SK-N-SH (cell line): Measurements from ENCODE around the gene CNTNAP1. TPM values are rescaled to one million over a fixed set of nuclear protein-coding genes. Genes with fewer than 3 reads are reported as not detected.

Experiments used
- CTCF ChIA-PET: fragments of 300-600, 350-600 bp; formaldehyde crosslinking; extraction: SDS; loops from one replicate; lab custom pipeline; 2021; lab: Yijun Ruan, JAX
- POLR2A ChIA-PET: fragments of 350-600 bp; sonication (Branson Sonifier 250); formaldehyde crosslinking; extraction: SDS; loops from one replicate; lab custom pipeline; 2020; ENCODE audit warnings: antibody characterized with exemption, inconsistent platforms; lab: Yijun Ruan, JAX
- DNase-seq: peaks from one replicate; pipeline ENCODE4 v3.0.0; 2012
- H2AFZ ChIP-seq: fragments of 200-600 bp; sonication (generic); 2 replicates; pipeline ENCODE4 v1.8.1; 2016; ENCODE audit warnings: antibody characterized with exemption, mild to moderate bottlenecking, low read depth
- H3F3A ChIP-seq: fragments of 200-600 bp; sonication (generic); replicated peaks from 2 replicates; pipeline ENCODE3; 2016; ENCODE audit warnings: antibody characterized with exemption, mild to moderate bottlenecking; ENCODE audit not compliant: insufficient read depth
- H3K27ac ChIP-seq, 2 experiments: fragments of 200-500 bp in 1 of 2; fragments of 200-600 bp in 1 of 2; sonication (Bioruptor generic) in 1 of 2; sonication (generic), shearing (Covaris generic) in 1 of 2; 2 replicates each; pipeline versions ENCODE4 v1.5.1 to v1.6.1; 2014 to 2016; ENCODE audit warnings: low read depth in 2 of 2, inconsistent platforms in 1 of 2, low read length in 1 of 2, mild to moderate bottlenecking in 1 of 2, mixed read lengths in 1 of 2
- H3K27me3 ChIP-seq: fragments of 200-600 bp; sonication (generic), shearing (Covaris generic); 2 replicates; pipeline ENCODE4 v1.6.1; 2016; ENCODE audit warnings: mixed run types; ENCODE audit not compliant: insufficient read depth
- H3K36me3 ChIP-seq, 2 experiments: fragments of 200-500 bp in 1 of 2; fragments of 200-600 bp in 1 of 2; sonication (Bioruptor generic) in 1 of 2; sonication (generic) in 1 of 2; replicated peaks in 1 of 2; 2 replicates each; pipeline versions ENCODE3 to v1.5.1; 2014 to 2016; ENCODE audit warnings: low read length in 1 of 2, mild to moderate bottlenecking in 1 of 2; ENCODE audit not compliant: insufficient read depth in 2 of 2, control insufficient read depth in 1 of 2
- H3K4me1 ChIP-seq, 2 experiments: fragments of 200-500 bp in 1 of 2; fragments of 200-600 bp in 1 of 2; sonication (Bioruptor generic) in 1 of 2; sonication (generic), shearing (Covaris generic) in 1 of 2; 2 replicates each; pipeline versions ENCODE4 v1.5.1 to v1.6.1; 2014 to 2016; ENCODE audit warnings: low read depth in 1 of 2, low read length in 1 of 2, mixed run types in 1 of 2; ENCODE audit not compliant: insufficient read depth in 2 of 2, control insufficient read depth in 1 of 2
- H3K4me2 ChIP-seq: fragments of 200-600 bp; sonication (generic), shearing (Covaris generic); 2 replicates; pipeline ENCODE4 v1.6.1; 2017; ENCODE audit warnings: mixed run types
- H3K4me3 ChIP-seq, 2 experiments: fragments of 200-500 bp in 1 of 2; fragments of 200-600 bp in 1 of 2; sonication (Bioruptor generic) in 1 of 2; sonication (generic), shearing (Covaris generic) in 1 of 2; 2 replicates each; pipeline versions ENCODE4 v1.5.1 to v1.8.1; 2014 to 2016; ENCODE audit warnings: low read depth in 2 of 2, inconsistent platforms in 1 of 2, low read length in 1 of 2, mild to moderate bottlenecking in 1 of 2, mixed read lengths in 1 of 2, moderate library complexity in 1 of 2
- H3K79me2 ChIP-seq: fragments of 200-600 bp; sonication (generic); 2 replicates; pipeline ENCODE4 v1.8.1; 2017; ENCODE audit warnings: mild to moderate bottlenecking; ENCODE audit not compliant: insufficient read depth
- H3K9ac ChIP-seq: fragments of 200-600 bp; sonication (generic); 2 replicates; pipeline ENCODE4 v1.6.1; 2017; ENCODE audit warnings: mixed run types
- H3K9me2 ChIP-seq: fragments of 200-600 bp; sonication (generic); 2 replicates; pipeline ENCODE4 v1.6.1; 2017; ENCODE audit warnings: mixed run types
- H3K9me3 ChIP-seq: fragments of 200-600 bp; sonication (generic); 2 replicates; pipeline ENCODE4 v1.6.1; 2017; ENCODE audit warnings: mixed run types, mild to moderate bottlenecking, moderate library complexity
- H4K20me1 ChIP-seq: fragments of 200-600 bp; sonication (generic); 2 replicates; pipeline ENCODE4 v1.6.1; 2017; ENCODE audit warnings: mild to moderate bottlenecking, mixed run types; ENCODE audit not compliant: insufficient read depth
- CTCF ChIP-seq: fragments of 200-600 bp; sonication (generic); IDR thresholded peaks from 2 replicates; pipeline ENCODE4 v1.6.1; 2017; ENCODE audit warnings: antibody characterized with exemption, mild to moderate bottlenecking, moderate library complexity
- EZH2phosphoT487 ChIP-seq: fragments of 200-600 bp; sonication (generic); IDR thresholded peaks from 2 replicates; pipeline ENCODE4 v1.6.1; 2017; ENCODE audit warnings: low read depth, mixed run types, mild to moderate bottlenecking, antibody characterized with exemption, moderate library complexity, borderline replicate concordance
- FOXJ3 ChIP-seq: sonication (generic); formaldehyde crosslinking; IDR thresholded peaks from 2 replicates; pipeline ENCODE4 v1.5.1; 2020; ENCODE audit warnings: mild to moderate bottlenecking, missing genetic modification reagents
- IRF3 ChIP-seq: fragments of 150-350 bp; IDR thresholded peaks from 2 replicates; pipeline ENCODE4 v1.6.1; 2016; ENCODE audit warnings: mild to moderate bottlenecking, low read depth, low read length
- JUND ChIP-seq: IDR thresholded peaks from 2 replicates; pipeline ENCODE4 v1.4.0; 2012
- MAX ChIP-seq: IDR thresholded peaks from 2 replicates; pipeline ENCODE4 v1.4.0; 2012; ENCODE audit warnings: low read depth
- MEF2A ChIP-seq: IDR thresholded peaks from 2 replicates; pipeline ENCODE4 v1.4.0; 2012; ENCODE audit warnings: low read depth, borderline replicate concordance
- MXI1 ChIP-seq: IDR thresholded peaks from 2 replicates; pipeline ENCODE4 v1.6.1; 2012; ENCODE audit warnings: mild to moderate bottlenecking, low read depth, low read length, improper control_type of control experiment
- NFIC ChIP-seq: IDR thresholded peaks from 2 replicates; pipeline ENCODE4 v1.4.0; 2012; ENCODE audit warnings: borderline replicate concordance
- POLR2AphosphoS5 ChIP-seq: IDR thresholded peaks from 2 replicates; pipeline ENCODE4 v1.6.1; 2012; ENCODE audit warnings: low read depth, low read length
- RCOR1 ChIP-seq: fragments of 150-350 bp; IDR thresholded peaks from 2 replicates; pipeline ENCODE4 v1.6.1; 2017; ENCODE audit warnings: antibody characterized with exemption, low read length
- REST ChIP-seq: IDR thresholded peaks from 2 replicates; pipeline ENCODE4 v1.6.1; 2012; ENCODE audit warnings: mild to moderate bottlenecking, low read depth, low read length, moderate library complexity
- RFX5 ChIP-seq: IDR thresholded peaks from 2 replicates; pipeline ENCODE4 v1.6.1; 2012; ENCODE audit warnings: mild to moderate bottlenecking, improper control_type of control experiment, low read length
- RXRA ChIP-seq: IDR thresholded peaks from 2 replicates; pipeline ENCODE4 v1.4.0; 2012; ENCODE audit warnings: low read depth, mild to moderate bottlenecking, borderline replicate concordance
- SIN3A ChIP-seq: IDR thresholded peaks from 2 replicates; pipeline ENCODE4 v1.6.1; 2012; ENCODE audit warnings: low read depth, mild to moderate bottlenecking, low read length, moderate library complexity, borderline replicate concordance
- TAF1 ChIP-seq: IDR thresholded peaks from 2 replicates; pipeline ENCODE4 v1.6.1; 2012; ENCODE audit warnings: low read depth, mild to moderate bottlenecking, low read length, moderate library complexity, borderline replicate concordance
- USF1 ChIP-seq: IDR thresholded peaks from 2 replicates; pipeline ENCODE4 v1.4.0; 2012; ENCODE audit warnings: low read depth, borderline replicate concordance
- USF2 ChIP-seq: fragments of 150-350 bp; IDR thresholded peaks from 2 replicates; pipeline ENCODE4 v1.6.1; 2017; ENCODE audit warnings: antibody characterized with exemption, low read length, low read depth, borderline replicate concordance
- ZBTB33 ChIP-seq: IDR thresholded peaks from 2 replicates; pipeline ENCODE4 v1.4.0; 2012; ENCODE audit warnings: low read depth, borderline replicate concordance
- WGBS: methylation state at CpG from one replicate; pipeline ENCODE4 v1.1.6; 2017; ENCODE audit warnings: low lambda C conversion rate; 5-methylcytosine and 5-hydroxymethylcytosine counted together
- polyA plus RNA-seq, 3 experiments: library from polyadenylated mRNA; depleted of rRNA; stranded (reverse); fragments of >200 nt; gene quantifications; 2 replicates each; pipeline ENCODE4 v1.2.3, GENCODE V29; 2012

The CNTNAP1 gene
- polyA plus RNA-seq, 1 of the 3 experiments (the other 2 are of a cell fraction): 92.7 TPM

GRCh38 chr17:42677921-42678781 is 4.2 kb upstream of the CNTNAP1 start:
- Histone ChIP-seq H3K9me3 (no peaks in the 10 kb centered on the region), H3K27ac (peak overlapping the region; percentile 87 to 99), H2AFZ (no peak overlapping the region), H3K9me2 (no peaks in the 10 kb centered on the region), H3F3A (peaks cover 33% of the 10 kb centered on the region), H3K36me3 (peaks cover 6% of the 10 kb centered on the region in 2 experiments), H4K20me1 (peaks cover 20% of the 10 kb centered on the region), H3K27me3 (no peaks in the 10 kb centered on the region), H3K9ac (peak overlapping the region; percentile 78), H3K4me3 (peak overlapping the region; percentile 62 to 73), H3K4me2 (peak overlapping the region; percentile 90), H3K79me2 (peaks cover 34% of the 10 kb centered on the region), H3K4me1 (peaks cover 15 to 53% of the 10 kb centered on the region in 2 experiments)
- WGBS: 0% methylated on average over 29 of the region's 53 CpGs
- ChIA-PET POLR2A (interaction anchor here (0.6 to 6.0 kb wide), 7 partner anchors 11 to 100 kb away, joined by 3 to 63 read pairs (median 8); partner anchors contain the start of genes PSMC3IP, RETREG3, TUBG1 and TUBG2), CTCF (interaction anchor here (0.6 to 8.9 kb wide), 18 partner anchors 9 to 151 kb away, joined by 3 to 221 read pairs (median 4); partner anchors contain the start of genes BECN1, MLX, PSMC3IP and RETREG3)
- peak; percentile 90 for DNase-seq
- TF ChIP-seq NFIC (no peak), RCOR1 (0 out of 2 replicates have a peak, but pooled peaks have one; percentile 10), REST (no peak), IRF3 (no peak), FOXJ3 (CRISPR knock-in tag) (no peak), USF1 (no peak), POLR2AphosphoS5 (peak; percentile 87), JUND (no peak; the same call in 1 of the 2 replicates), TAF1 (peak; percentile 57), RFX5 (no peak), MEF2A (no peak), EZH2phosphoT487 (no peak), RXRA (no peak), MXI1 (peak; percentile 87), SIN3A (peak; percentile 37; the same call in 1 of the 2 replicates), CTCF (no peak), ZBTB33 (peak; percentile 80; the same call in 1 of the 2 replicates), USF2 (no peak), MAX (peak; percentile 85)
